SK-N-SH (cell line): ENCODE results near the gene CTBS. TPM values are rescaled to one million over a fixed set of nuclear protein-coding genes. Genes with fewer than 3 reads are reported as not detected.

Experiments used
- CTCF ChIA-PET: fragments of 300-600, 350-600 bp; formaldehyde crosslinking; extraction: SDS; loops from one replicate; lab custom pipeline; 2021; lab: Yijun Ruan, JAX
- POLR2A ChIA-PET: fragments of 350-600 bp; sonication (Branson Sonifier 250); formaldehyde crosslinking; extraction: SDS; loops from one replicate; lab custom pipeline; 2020; ENCODE audit warnings: antibody characterized with exemption, inconsistent platforms; lab: Yijun Ruan, JAX
- DNase-seq: peaks from one replicate; pipeline ENCODE4 v3.0.0; 2012
- H2AFZ ChIP-seq: fragments of 200-600 bp; sonication (generic); 2 replicates; pipeline ENCODE4 v1.8.1; 2016; ENCODE audit warnings: antibody characterized with exemption, mild to moderate bottlenecking, low read depth
- H3F3A ChIP-seq: fragments of 200-600 bp; sonication (generic); replicated peaks from 2 replicates; pipeline ENCODE3; 2016; ENCODE audit warnings: antibody characterized with exemption, mild to moderate bottlenecking; ENCODE audit not compliant: insufficient read depth
- H3K27ac ChIP-seq, 2 experiments: fragments of 200-500 bp in 1 of 2; fragments of 200-600 bp in 1 of 2; sonication (Bioruptor generic) in 1 of 2; sonication (generic), shearing (Covaris generic) in 1 of 2; 2 replicates each; pipeline versions ENCODE4 v1.5.1 to v1.6.1; 2014 to 2016; ENCODE audit warnings: low read depth in 2 of 2, inconsistent platforms in 1 of 2, low read length in 1 of 2, mild to moderate bottlenecking in 1 of 2, mixed read lengths in 1 of 2
- H3K27me3 ChIP-seq: fragments of 200-600 bp; sonication (generic), shearing (Covaris generic); 2 replicates; pipeline ENCODE4 v1.6.1; 2016; ENCODE audit warnings: mixed run types; ENCODE audit not compliant: insufficient read depth
- H3K36me3 ChIP-seq, 2 experiments: fragments of 200-500 bp in 1 of 2; fragments of 200-600 bp in 1 of 2; sonication (Bioruptor generic) in 1 of 2; sonication (generic) in 1 of 2; replicated peaks in 1 of 2; 2 replicates each; pipeline versions ENCODE3 to v1.5.1; 2014 to 2016; ENCODE audit warnings: low read length in 1 of 2, mild to moderate bottlenecking in 1 of 2; ENCODE audit not compliant: insufficient read depth in 2 of 2, control insufficient read depth in 1 of 2
- H3K4me1 ChIP-seq, 2 experiments: fragments of 200-500 bp in 1 of 2; fragments of 200-600 bp in 1 of 2; sonication (Bioruptor generic) in 1 of 2; sonication (generic), shearing (Covaris generic) in 1 of 2; 2 replicates each; pipeline versions ENCODE4 v1.5.1 to v1.6.1; 2014 to 2016; ENCODE audit warnings: low read depth in 1 of 2, low read length in 1 of 2, mixed run types in 1 of 2; ENCODE audit not compliant: insufficient read depth in 2 of 2, control insufficient read depth in 1 of 2
- H3K4me2 ChIP-seq: fragments of 200-600 bp; sonication (generic), shearing (Covaris generic); 2 replicates; pipeline ENCODE4 v1.6.1; 2017; ENCODE audit warnings: mixed run types
- H3K4me3 ChIP-seq, 2 experiments: fragments of 200-500 bp in 1 of 2; fragments of 200-600 bp in 1 of 2; sonication (Bioruptor generic) in 1 of 2; sonication (generic), shearing (Covaris generic) in 1 of 2; 2 replicates each; pipeline versions ENCODE4 v1.5.1 to v1.8.1; 2014 to 2016; ENCODE audit warnings: low read depth in 2 of 2, inconsistent platforms in 1 of 2, low read length in 1 of 2, mild to moderate bottlenecking in 1 of 2, mixed read lengths in 1 of 2, moderate library complexity in 1 of 2
- H3K79me2 ChIP-seq: fragments of 200-600 bp; sonication (generic); 2 replicates; pipeline ENCODE4 v1.8.1; 2017; ENCODE audit warnings: mild to moderate bottlenecking; ENCODE audit not compliant: insufficient read depth
- H3K9ac ChIP-seq: fragments of 200-600 bp; sonication (generic); 2 replicates; pipeline ENCODE4 v1.6.1; 2017; ENCODE audit warnings: mixed run types
- H3K9me2 ChIP-seq: fragments of 200-600 bp; sonication (generic); 2 replicates; pipeline ENCODE4 v1.6.1; 2017; ENCODE audit warnings: mixed run types
- H3K9me3 ChIP-seq: fragments of 200-600 bp; sonication (generic); 2 replicates; pipeline ENCODE4 v1.6.1; 2017; ENCODE audit warnings: mixed run types, mild to moderate bottlenecking, moderate library complexity
- H4K20me1 ChIP-seq: fragments of 200-600 bp; sonication (generic); 2 replicates; pipeline ENCODE4 v1.6.1; 2017; ENCODE audit warnings: mild to moderate bottlenecking, mixed run types; ENCODE audit not compliant: insufficient read depth
- ELF1 ChIP-seq: IDR thresholded peaks from 2 replicates; pipeline ENCODE4 v1.4.0; 2012
- EP300 ChIP-seq, 2 experiments: IDR thresholded peaks; 2 replicates each; pipeline versions ENCODE4 v1.4.0 to v1.6.1; 2012; ENCODE audit warnings: borderline replicate concordance in 1 of 2, low read depth in 1 of 2, low read length in 1 of 2
- EZH2phosphoT487 ChIP-seq: fragments of 200-600 bp; sonication (generic); IDR thresholded peaks from 2 replicates; pipeline ENCODE4 v1.6.1; 2017; ENCODE audit warnings: low read depth, mixed run types, mild to moderate bottlenecking, antibody characterized with exemption, moderate library complexity, borderline replicate concordance
- FOSL2 ChIP-seq: IDR thresholded peaks from 2 replicates; pipeline ENCODE4 v1.4.0; 2012; ENCODE audit warnings: low read depth, mild to moderate bottlenecking, moderate library complexity, borderline replicate concordance
- GABPA ChIP-seq: IDR thresholded peaks from 2 replicates; pipeline ENCODE4 v1.4.0; 2012; ENCODE audit warnings: low read depth, mild to moderate bottlenecking
- GATA2 ChIP-seq: sonication (generic); formaldehyde crosslinking; IDR thresholded peaks from 2 replicates; pipeline ENCODE4 v1.5.0; 2020; ENCODE audit warnings: mild to moderate bottlenecking, missing genetic modification reagents
- JUND ChIP-seq: IDR thresholded peaks from 2 replicates; pipeline ENCODE4 v1.4.0; 2012
- RAD21 ChIP-seq: IDR thresholded peaks from 2 replicates; pipeline ENCODE4 v1.6.1; 2012; ENCODE audit warnings: mild to moderate bottlenecking, low read length
- RXRA ChIP-seq: IDR thresholded peaks from 2 replicates; pipeline ENCODE4 v1.4.0; 2012; ENCODE audit warnings: low read depth, mild to moderate bottlenecking, borderline replicate concordance
- SIN3A ChIP-seq: IDR thresholded peaks from 2 replicates; pipeline ENCODE4 v1.6.1; 2012; ENCODE audit warnings: low read depth, mild to moderate bottlenecking, low read length, moderate library complexity, borderline replicate concordance
- WGBS: methylation state at CpG from one replicate; pipeline ENCODE4 v1.1.6; 2017; ENCODE audit warnings: low lambda C conversion rate; 5-methylcytosine and 5-hydroxymethylcytosine counted together
- polyA plus RNA-seq, 3 experiments: library from polyadenylated mRNA; depleted of rRNA; stranded (reverse); fragments of >200 nt; gene quantifications; 2 replicates each; pipeline ENCODE4 v1.2.3, GENCODE V29; 2012
- TF ChIP-seq, protein P1 (sequence below): fragments of 200-600 bp; sonication (generic); IDR thresholded peaks from 2 replicates; pipeline ENCODE4 v1.6.1; 2017; ENCODE audit warnings: antibody characterized with exemption, mild to moderate bottlenecking, moderate library complexity
- TF ChIP-seq, protein P2 (sequence below): IDR thresholded peaks from 2 replicates; pipeline ENCODE4 v1.4.0; 2012; ENCODE audit warnings: low read depth, borderline replicate concordance

Gene CTBS
- polyA plus RNA-seq, 1 of the 3 experiments (the other 2 are of a cell fraction), result 16.6 TPM

DNA sequence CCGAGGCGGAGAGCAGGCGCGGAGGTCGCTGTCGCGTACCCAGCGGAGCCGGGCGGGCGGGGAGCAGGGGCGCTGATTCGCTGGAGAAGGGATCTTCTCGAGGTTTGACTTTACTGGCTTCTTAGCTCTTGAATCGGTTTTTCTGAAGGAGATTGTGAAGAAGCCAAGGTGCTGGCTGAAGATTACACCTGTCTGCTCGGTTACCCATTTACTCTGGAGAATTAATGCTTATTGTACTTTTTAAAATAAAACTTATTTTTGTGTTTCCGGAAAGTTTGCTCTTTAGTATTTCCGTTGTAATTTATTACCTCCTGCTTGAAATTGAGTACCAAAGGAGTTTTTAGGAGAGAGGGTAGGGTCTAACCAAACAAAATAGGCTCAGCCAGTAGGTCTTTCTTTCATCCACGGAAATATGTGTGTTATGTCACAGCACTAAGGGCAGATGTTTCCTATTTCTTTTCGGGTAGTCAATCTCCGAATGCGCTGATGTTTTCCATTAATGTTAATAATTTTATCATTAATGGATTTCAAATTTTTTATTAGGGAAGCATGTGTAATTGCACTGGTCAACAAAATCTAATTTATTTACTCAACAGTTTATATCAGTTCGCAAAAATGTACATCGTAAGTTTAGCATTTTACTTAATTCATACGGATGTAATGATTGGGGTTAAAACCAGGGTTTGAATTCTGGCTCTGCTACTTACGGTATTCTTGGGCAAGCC, 67.3 kb downstream of the CTBS start:
- peak overlapping the region; percentile 86 for H3K4me2 ChIP-seq
- peaks cover 2 to 12% of the 10 kb centered on the region in 2 experiments for H3K36me3 ChIP-seq
- POLR2A ChIA-PET, result interaction anchor here (0.6 to 1.9 kb wide), 5 partner anchors 29 to 182 kb away, joined by 3 to 12 read pairs (median 4); partner anchors contain the start of gene CTBS
- peak overlapping the region; percentile 93 for H3K9ac ChIP-seq
- H3K4me3 ChIP-seq, result peak overlapping the region; percentile 71 to 81
- peaks cover 7% of the 10 kb centered on the region for H3F3A ChIP-seq
- peaks cover 53% of the 10 kb centered on the region for H3K79me2 ChIP-seq
- peak overlapping the region; percentile 81 for H2AFZ ChIP-seq
- WGBS, result 19% methylated on average over 19 of the region's 26 CpGs
- peak overlapping the region; percentile 94 to 99 for H3K27ac ChIP-seq
- peak; percentile 9 for DNase-seq
- H3K27me3 ChIP-seq, result no peaks in the 10 kb centered on the region
- peaks cover 32% of the 10 kb centered on the region for H4K20me1 ChIP-seq
- CTCF ChIA-PET, result interaction anchor here (0.7 to 4.2 kb wide), 3 partner anchors 17 to 114 kb away, joined by 3 to 28 read pairs (median 3); no protein-coding TSS in a partner anchor
- peaks cover 8 to 19% of the 10 kb centered on the region in 2 experiments; a peak in 3 of 4 replicates for H3K4me1 ChIP-seq
- 0 out of 2 replicates have a peak, but pooled peaks cover 8% of the 10 kb centered on the region for H3K9me3 ChIP-seq
- H3K9me2 ChIP-seq, result no peaks in the 10 kb centered on the region
- TF ChIP-seq, protein P1, sequence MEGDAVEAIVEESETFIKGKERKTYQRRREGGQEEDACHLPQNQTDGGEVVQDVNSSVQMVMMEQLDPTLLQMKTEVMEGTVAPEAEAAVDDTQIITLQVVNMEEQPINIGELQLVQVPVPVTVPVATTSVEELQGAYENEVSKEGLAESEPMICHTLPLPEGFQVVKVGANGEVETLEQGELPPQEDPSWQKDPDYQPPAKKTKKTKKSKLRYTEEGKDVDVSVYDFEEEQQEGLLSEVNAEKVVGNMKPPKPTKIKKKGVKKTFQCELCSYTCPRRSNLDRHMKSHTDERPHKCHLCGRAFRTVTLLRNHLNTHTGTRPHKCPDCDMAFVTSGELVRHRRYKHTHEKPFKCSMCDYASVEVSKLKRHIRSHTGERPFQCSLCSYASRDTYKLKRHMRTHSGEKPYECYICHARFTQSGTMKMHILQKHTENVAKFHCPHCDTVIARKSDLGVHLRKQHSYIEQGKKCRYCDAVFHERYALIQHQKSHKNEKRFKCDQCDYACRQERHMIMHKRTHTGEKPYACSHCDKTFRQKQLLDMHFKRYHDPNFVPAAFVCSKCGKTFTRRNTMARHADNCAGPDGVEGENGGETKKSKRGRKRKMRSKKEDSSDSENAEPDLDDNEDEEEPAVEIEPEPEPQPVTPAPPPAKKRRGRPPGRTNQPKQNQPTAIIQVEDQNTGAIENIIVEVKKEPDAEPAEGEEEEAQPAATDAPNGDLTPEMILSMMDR, result no peak
- no peak for TF ChIP-seq ELF1
- TF ChIP-seq GABPA, result no peak
- no peak for TF ChIP-seq SIN3A
- TF ChIP-seq GATA2 (CRISPR knock-in tag), result no peak
- no peak for TF ChIP-seq EP300 (IDR thresholded peaks at IDR 0.05; ENCODE audit: borderline replicate concordance in 1 of 2, low read depth in 1 of 2, low read length in 1 of 2)
- TF ChIP-seq FOSL2, result no peak
- TF ChIP-seq JUND, result no peak
- TF ChIP-seq EZH2phosphoT487, result no peak
- TF ChIP-seq RAD21, result no peak
- no peak for TF ChIP-seq RXRA
- TF ChIP-seq, protein P2, sequence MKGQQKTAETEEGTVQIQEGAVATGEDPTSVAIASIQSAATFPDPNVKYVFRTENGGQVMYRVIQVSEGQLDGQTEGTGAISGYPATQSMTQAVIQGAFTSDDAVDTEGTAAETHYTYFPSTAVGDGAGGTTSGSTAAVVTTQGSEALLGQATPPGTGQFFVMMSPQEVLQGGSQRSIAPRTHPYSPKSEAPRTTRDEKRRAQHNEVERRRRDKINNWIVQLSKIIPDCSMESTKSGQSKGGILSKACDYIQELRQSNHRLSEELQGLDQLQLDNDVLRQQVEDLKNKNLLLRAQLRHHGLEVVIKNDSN, result no peak
